GM23338 (cell line): Measurements from ENCODE around the gene IRF2BP2. TPM values are rescaled to one million over a fixed set of nuclear protein-coding genes. Genes with fewer than 3 reads are reported as not detected.
A peak's percentile ranks its signal among the peaks of the same experiment; 100 is the strongest.

ENCODE experiments used
- ATAC-seq: fragments of 200-7000 bp; cut with Tn5 transposase; 3 replicates; pipeline ENCODE4 v1.9.1; 2020
- DNase-seq: peaks from one replicate; pipeline ENCODE4 v3.0.0-alpha.2; 2015; ENCODE audit warnings: low spot score
- H2AFZ ChIP-seq: fragments of 200-600 bp; sonication (generic); 2 replicates; pipeline ENCODE4 v1.8.0; 2016; ENCODE audit warnings: antibody characterized with exemption, mild to moderate bottlenecking, moderate library complexity
- H3F3A ChIP-seq: fragments of 200-600 bp; sonication (generic); replicated peaks from 2 replicates; pipeline ENCODE4 v1.8.0; 2017; ENCODE audit warnings: antibody characterized with exemption, mixed run types, low read depth
- H3K27ac ChIP-seq: fragments of 200-600 bp; sonication (generic); 2 replicates; pipeline ENCODE4 v1.6.1; 2016; ENCODE audit warnings: low read depth
- H3K27me3 ChIP-seq: fragments of 200-600 bp; sonication (generic); 2 replicates; pipeline ENCODE4 v1.8.0; 2016; ENCODE audit warnings: mild to moderate bottlenecking, mixed run types, moderate library complexity; ENCODE audit not compliant: insufficient read depth
- H3K36me3 ChIP-seq: fragments of 200-600 bp; sonication (generic); 2 replicates; pipeline ENCODE4 v1.8.0; 2016; ENCODE audit warnings: mild to moderate bottlenecking; ENCODE audit not compliant: insufficient read depth
- H3K4me1 ChIP-seq: fragments of 200-600 bp; sonication (generic); 2 replicates; pipeline ENCODE4 v1.8.0; 2016; ENCODE audit warnings: mild to moderate bottlenecking, moderate library complexity; ENCODE audit not compliant: insufficient read depth
- H3K4me2 ChIP-seq: fragments of 200-600 bp; sonication (generic); 2 replicates; pipeline ENCODE4 v1.7.1; 2017; ENCODE audit warnings: mixed run types
- H3K4me3 ChIP-seq: fragments of 200-600 bp; sonication (generic); 2 replicates; pipeline ENCODE4 v1.6.1; 2016; ENCODE audit warnings: mixed run types
- H3K79me2 ChIP-seq: fragments of 200-600 bp; sonication (generic); replicated peaks from 2 replicates; pipeline ENCODE4 v1.8.0; 2017; ENCODE audit warnings: mild to moderate bottlenecking; ENCODE audit not compliant: insufficient read depth
- H3K9me2 ChIP-seq: fragments of 200-600 bp; sonication (generic); 2 replicates; pipeline ENCODE4 v1.8.0; 2017; ENCODE audit not compliant: insufficient read depth
- H4K20me1 ChIP-seq: fragments of 200-600 bp; sonication (generic); replicated peaks from 2 replicates; pipeline ENCODE4 v1.8.0; 2017; ENCODE audit warnings: mild to moderate bottlenecking; ENCODE audit not compliant: insufficient read depth
- H3K27ac Mint-ChIP-seq: 2 replicates; pipeline ENCODE4 v1.8.0; 2020; ENCODE audit warnings: inconsistent platforms, mild to moderate bottlenecking, moderate library complexity, mixed read lengths
- H3K27me3 Mint-ChIP-seq: 3 replicates; pipeline ENCODE4 v1.8.0; 2022; ENCODE audit warnings: low read depth, mild to moderate bottlenecking, moderate library complexity, mixed read lengths, inconsistent platforms; ENCODE audit not compliant: insufficient read depth, poor library complexity
- H3K36me3 Mint-ChIP-seq: 3 replicates; pipeline ENCODE4 v1.8.0; 2021; ENCODE audit warnings: low read depth, mild to moderate bottlenecking, inconsistent platforms, moderate library complexity, mixed read lengths
- H3K4me1 Mint-ChIP-seq: 3 replicates; pipeline ENCODE4 v1.8.0; 2020; ENCODE audit warnings: mild to moderate bottlenecking, inconsistent platforms, mixed read lengths
- H3K4me3 Mint-ChIP-seq: 3 replicates; pipeline ENCODE4 v1.8.0; 2021; ENCODE audit warnings: moderate library complexity, mild to moderate bottlenecking, inconsistent platforms, mixed read lengths
- H3K9me3 Mint-ChIP-seq: 3 replicates; pipeline ENCODE4 v1.8.0; 2020; ENCODE audit warnings: moderate library complexity, mild to moderate bottlenecking, inconsistent platforms, mixed read lengths
- CREB1 ChIP-seq: fragments of 250-450 bp; sonication (Bioruptor Pico); IDR thresholded peaks from 2 replicates; pipeline ENCODE4 v1.5.0; 2020; ENCODE audit warnings: low read depth, mild to moderate bottlenecking, moderate library complexity
- EZH2 ChIP-seq: fragments of 200-600 bp; sonication (generic); IDR thresholded peaks from one replicate; pipeline ENCODE4 v1.8.0; 2017; ENCODE audit warnings: antibody characterized with exemption, mild to moderate bottlenecking, low read depth; ENCODE audit not compliant: unreplicated experiment
- EZH2phosphoT487 ChIP-seq: fragments of 200-600 bp; sonication (generic); IDR thresholded peaks from one replicate; pipeline ENCODE4 v1.8.1; 2018; ENCODE audit warnings: antibody characterized with exemption; ENCODE audit not compliant: unreplicated experiment
- JUNB ChIP-seq: IDR thresholded peaks from one replicate; pipeline ENCODE4 v1.6.1; 2016; ENCODE audit warnings: antibody characterized with exemption; ENCODE audit not compliant: unreplicated experiment
- NANOG ChIP-seq: IDR thresholded peaks from 2 replicates; pipeline ENCODE4 v1.6.1; 2016; ENCODE audit warnings: antibody characterized with exemption, borderline replicate concordance
- STAT1 ChIP-seq: IDR thresholded peaks from one replicate; pipeline ENCODE4 v1.6.1; 2016; ENCODE audit warnings: antibody characterized with exemption; ENCODE audit not compliant: unreplicated experiment
- ZNF114 ChIP-seq: fragments of 250-450 bp; sonication (Bioruptor Pico); IDR thresholded peaks from 2 replicates; pipeline ENCODE4 v1.5.0; 2020; ENCODE audit warnings: mild to moderate bottlenecking, moderate library complexity
- ZNF331 ChIP-seq: fragments of 250-450 bp; sonication (Bioruptor Pico); IDR thresholded peaks from 2 replicates; pipeline ENCODE4 v1.5.0; 2020; ENCODE audit warnings: low read depth, mild to moderate bottlenecking, moderate library complexity
- polyA plus RNA-seq: library from polyadenylated mRNA; unstranded; fragments of >200 nt; fragmentation: Nextera tagmentation; extraction: Ambion mirVana; gene quantifications from 2 replicates; pipeline ENCODE4 v1.2.1, GENCODE V29; 2016
- total RNA-seq: library from RNA; depleted of rRNA; stranded (reverse); fragments of >200 nt; shearing (Covaris generic); gene quantifications from 2 replicates; pipeline ENCODE4 v1.2.3, GENCODE V29; 2014
- TF ChIP-seq, protein P1 (sequence below), 2 experiments: fragments of 200-600 bp in 1 of 2; sonication (generic) in 1 of 2; conservative IDR thresholded peaks; 2 replicates each; pipeline versions ENCODE4 v1.5.1 to v1.6.1; 2016 to 2017; ENCODE audit warnings: antibody characterized with exemption in 2 of 2, low read depth in 2 of 2, mild to moderate bottlenecking in 2 of 2, moderate library complexity in 1 of 2
- TF ChIP-seq, protein P2 (sequence below): IDR thresholded peaks from 2 replicates; pipeline ENCODE4 v1.6.1; 2016; ENCODE audit warnings: antibody characterized with exemption
- TF ChIP-seq, protein P3 (sequence below): IDR thresholded peaks from one replicate; pipeline ENCODE4 v1.6.1; 2018; ENCODE audit warnings: antibody characterized with exemption; ENCODE audit not compliant: unreplicated experiment

IRF2BP2 gene
- total and polyA plus RNA-seq, 2 experiments from 2014 or later = 19.4 to 62.4 TPM

DNA sequence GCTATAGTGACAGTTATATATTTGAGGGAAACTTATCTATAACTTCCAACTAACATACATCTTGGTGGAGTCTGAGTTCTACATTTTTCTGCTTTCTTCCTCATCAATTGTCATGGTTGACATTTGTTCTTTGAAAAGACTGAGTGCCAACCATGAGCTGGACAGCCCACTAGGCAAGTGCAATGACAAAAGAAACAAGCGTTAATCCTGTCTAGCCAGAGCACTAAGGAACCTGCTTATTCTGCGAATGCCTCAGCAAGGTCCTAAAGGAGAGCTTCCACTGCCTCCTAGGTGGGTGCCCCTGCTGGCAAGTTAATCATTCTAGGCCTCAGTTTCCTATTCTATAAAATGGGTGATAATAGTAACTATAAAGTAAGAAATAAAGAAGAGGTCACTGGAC is 44.8 kb downstream of the IRF2BP2 start:
- no peaks in the 10 kb centered on the region for H3K27me3 ChIP-seq
- H3K27ac ChIP-seq = no peak overlapping the region
- H3K4me3 Mint-ChIP-seq = no peak overlapping the region
- H3K4me2 ChIP-seq = no peak overlapping the region
- H3K9me2 ChIP-seq = 0 out of 2 replicates have a peak, but pooled peaks cover 3% of the 10 kb centered on the region
- H2AFZ ChIP-seq = no peak overlapping the region
- H3F3A ChIP-seq = no peaks in the 10 kb centered on the region
- H3K4me3 ChIP-seq = no peak overlapping the region
- peaks cover 4% of the 10 kb centered on the region for H3K27me3 Mint-ChIP-seq
- no peaks in the 10 kb centered on the region for H4K20me1 ChIP-seq
- H3K4me1 Mint-ChIP-seq = peaks cover 7% of the 10 kb centered on the region; the same call in 2 of the 3 replicates
- H3K27ac Mint-ChIP-seq = no peak overlapping the region
- H3K9me3 Mint-ChIP-seq = no peaks in the 10 kb centered on the region
- no peaks in the 10 kb centered on the region for H3K79me2 ChIP-seq
- TF ChIP-seq ZNF114 (CRISPR knock-in tag) = no peak
- no peak for TF ChIP-seq EZH2
- no peak for TF ChIP-seq JUNB
- TF ChIP-seq, protein P1, sequence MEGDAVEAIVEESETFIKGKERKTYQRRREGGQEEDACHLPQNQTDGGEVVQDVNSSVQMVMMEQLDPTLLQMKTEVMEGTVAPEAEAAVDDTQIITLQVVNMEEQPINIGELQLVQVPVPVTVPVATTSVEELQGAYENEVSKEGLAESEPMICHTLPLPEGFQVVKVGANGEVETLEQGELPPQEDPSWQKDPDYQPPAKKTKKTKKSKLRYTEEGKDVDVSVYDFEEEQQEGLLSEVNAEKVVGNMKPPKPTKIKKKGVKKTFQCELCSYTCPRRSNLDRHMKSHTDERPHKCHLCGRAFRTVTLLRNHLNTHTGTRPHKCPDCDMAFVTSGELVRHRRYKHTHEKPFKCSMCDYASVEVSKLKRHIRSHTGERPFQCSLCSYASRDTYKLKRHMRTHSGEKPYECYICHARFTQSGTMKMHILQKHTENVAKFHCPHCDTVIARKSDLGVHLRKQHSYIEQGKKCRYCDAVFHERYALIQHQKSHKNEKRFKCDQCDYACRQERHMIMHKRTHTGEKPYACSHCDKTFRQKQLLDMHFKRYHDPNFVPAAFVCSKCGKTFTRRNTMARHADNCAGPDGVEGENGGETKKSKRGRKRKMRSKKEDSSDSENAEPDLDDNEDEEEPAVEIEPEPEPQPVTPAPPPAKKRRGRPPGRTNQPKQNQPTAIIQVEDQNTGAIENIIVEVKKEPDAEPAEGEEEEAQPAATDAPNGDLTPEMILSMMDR (conservative IDR thresholded peaks at IDR 0.05; ENCODE audit: low read depth in 2 of 2) = no peak
- no peak for TF ChIP-seq STAT1
- TF ChIP-seq NANOG = no peak
- TF ChIP-seq, protein P2, sequence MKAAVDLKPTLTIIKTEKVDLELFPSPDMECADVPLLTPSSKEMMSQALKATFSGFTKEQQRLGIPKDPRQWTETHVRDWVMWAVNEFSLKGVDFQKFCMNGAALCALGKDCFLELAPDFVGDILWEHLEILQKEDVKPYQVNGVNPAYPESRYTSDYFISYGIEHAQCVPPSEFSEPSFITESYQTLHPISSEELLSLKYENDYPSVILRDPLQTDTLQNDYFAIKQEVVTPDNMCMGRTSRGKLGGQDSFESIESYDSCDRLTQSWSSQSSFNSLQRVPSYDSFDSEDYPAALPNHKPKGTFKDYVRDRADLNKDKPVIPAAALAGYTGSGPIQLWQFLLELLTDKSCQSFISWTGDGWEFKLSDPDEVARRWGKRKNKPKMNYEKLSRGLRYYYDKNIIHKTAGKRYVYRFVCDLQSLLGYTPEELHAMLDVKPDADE = no peak
- ATAC-seq = no peak
- DNase-seq = no peak
- no peaks in the 10 kb centered on the region for H3K36me3 Mint-ChIP-seq
- H3K4me1 ChIP-seq = no peaks in the 10 kb centered on the region
- H3K36me3 ChIP-seq = no peaks in the 10 kb centered on the region

DNA sequence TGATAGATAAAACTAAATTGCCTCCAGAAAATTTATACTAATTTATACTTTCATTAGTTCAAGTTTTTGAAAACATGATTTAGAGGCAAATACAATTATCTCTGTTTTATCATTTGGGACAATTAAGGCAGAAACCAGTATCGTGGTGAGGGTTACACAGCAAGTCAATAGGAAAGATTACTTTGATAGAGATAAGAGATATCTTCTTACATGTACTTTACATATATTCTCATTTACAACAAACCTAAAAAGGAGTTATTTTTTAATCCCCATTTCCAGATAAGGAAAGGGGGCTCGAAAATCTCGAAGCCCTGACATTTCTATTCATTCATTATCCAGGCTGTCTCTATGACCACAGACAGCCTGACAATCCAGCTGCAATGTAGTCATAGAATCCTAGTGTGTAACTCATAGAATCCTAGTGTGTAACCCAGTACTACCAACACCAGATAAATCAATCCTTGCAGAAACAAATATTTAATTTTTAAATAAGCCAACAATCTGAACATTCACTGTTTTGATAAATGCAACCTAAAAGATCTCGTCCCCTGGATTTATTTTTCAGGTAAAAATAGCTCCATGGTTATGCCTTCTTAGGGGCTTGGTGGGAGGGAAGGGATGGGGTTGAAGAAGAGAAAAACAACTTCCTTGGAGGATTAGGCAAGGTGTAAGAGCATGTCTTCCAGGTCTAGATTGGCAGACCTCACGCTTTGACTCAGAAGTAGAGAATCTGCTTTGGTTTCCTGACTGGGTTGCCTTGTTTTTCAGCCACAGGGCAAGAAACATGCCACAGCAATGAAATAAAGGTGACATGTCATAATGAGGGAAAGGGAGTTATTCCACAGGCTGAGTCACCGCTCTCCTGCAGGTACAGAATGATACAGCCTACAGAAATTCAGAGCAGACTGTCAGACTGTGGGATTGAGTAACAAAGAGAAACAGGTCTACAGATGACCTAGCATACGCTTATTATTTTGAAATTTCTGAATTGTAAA is 45.6 kb downstream of the IRF2BP2 start:
- Histone ChIP-seq H3K4me2 (no peak overlapping the region), H2AFZ (peak overlapping the region; percentile 44), H3K4me3 (no peak overlapping the region), H4K20me1 (no peaks in the 10 kb centered on the region), H3K4me1 (no peaks in the 10 kb centered on the region), H3K79me2 (no peaks in the 10 kb centered on the region), H3K27me3 (no peaks in the 10 kb centered on the region), H3K27ac (no peak overlapping the region), H3F3A (no peaks in the 10 kb centered on the region), H3K9me2 (0 out of 2 replicates have a peak, but pooled peaks cover 1% of the 10 kb centered on the region), H3K36me3 (no peaks in the 10 kb centered on the region)
- peaks cover 4% of the 10 kb centered on the region for H3K27me3 Mint-ChIP-seq
- H3K27ac Mint-ChIP-seq = peak overlapping the region; percentile 51; the same call in 1 of the 2 replicates
- H3K36me3 Mint-ChIP-seq = no peaks in the 10 kb centered on the region
- H3K9me3 Mint-ChIP-seq = no peaks in the 10 kb centered on the region
- no peak for ATAC-seq
- no peak overlapping the region for H3K4me3 Mint-ChIP-seq
- peaks cover 7% of the 10 kb centered on the region; the same call in 2 of the 3 replicates for H3K4me1 Mint-ChIP-seq
- no peak for DNase-seq
- TF ChIP-seq, protein P1 (conservative IDR thresholded peaks at IDR 0.05; ENCODE audit: low read depth in 2 of 2) = no peak
- TF ChIP-seq STAT1 (no peak), EZH2phosphoT487 (no peak), CREB1 (no peak), NANOG (no peak), ZNF331 (CRISPR knock-in tag) (no peak)
- TF ChIP-seq, protein P3, sequence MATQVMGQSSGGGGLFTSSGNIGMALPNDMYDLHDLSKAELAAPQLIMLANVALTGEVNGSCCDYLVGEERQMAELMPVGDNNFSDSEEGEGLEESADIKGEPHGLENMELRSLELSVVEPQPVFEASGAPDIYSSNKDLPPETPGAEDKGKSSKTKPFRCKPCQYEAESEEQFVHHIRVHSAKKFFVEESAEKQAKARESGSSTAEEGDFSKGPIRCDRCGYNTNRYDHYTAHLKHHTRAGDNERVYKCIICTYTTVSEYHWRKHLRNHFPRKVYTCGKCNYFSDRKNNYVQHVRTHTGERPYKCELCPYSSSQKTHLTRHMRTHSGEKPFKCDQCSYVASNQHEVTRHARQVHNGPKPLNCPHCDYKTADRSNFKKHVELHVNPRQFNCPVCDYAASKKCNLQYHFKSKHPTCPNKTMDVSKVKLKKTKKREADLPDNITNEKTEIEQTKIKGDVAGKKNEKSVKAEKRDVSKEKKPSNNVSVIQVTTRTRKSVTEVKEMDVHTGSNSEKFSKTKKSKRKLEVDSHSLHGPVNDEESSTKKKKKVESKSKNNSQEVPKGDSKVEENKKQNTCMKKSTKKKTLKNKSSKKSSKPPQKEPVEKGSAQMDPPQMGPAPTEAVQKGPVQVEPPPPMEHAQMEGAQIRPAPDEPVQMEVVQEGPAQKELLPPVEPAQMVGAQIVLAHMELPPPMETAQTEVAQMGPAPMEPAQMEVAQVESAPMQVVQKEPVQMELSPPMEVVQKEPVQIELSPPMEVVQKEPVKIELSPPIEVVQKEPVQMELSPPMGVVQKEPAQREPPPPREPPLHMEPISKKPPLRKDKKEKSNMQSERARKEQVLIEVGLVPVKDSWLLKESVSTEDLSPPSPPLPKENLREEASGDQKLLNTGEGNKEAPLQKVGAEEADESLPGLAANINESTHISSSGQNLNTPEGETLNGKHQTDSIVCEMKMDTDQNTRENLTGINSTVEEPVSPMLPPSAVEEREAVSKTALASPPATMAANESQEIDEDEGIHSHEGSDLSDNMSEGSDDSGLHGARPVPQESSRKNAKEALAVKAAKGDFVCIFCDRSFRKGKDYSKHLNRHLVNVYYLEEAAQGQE = no peak
